ENCODE results near the gene MTMR12. TPM values are rescaled to one million over a fixed set of nuclear protein-coding genes. Genes with fewer than 3 reads are reported as not detected.
A peak's percentile ranks its signal among the peaks of the same experiment; 100 is the strongest.

The MTMR12 gene
- total RNA-seq, 1 experiment from 2014 or later = 42.7 TPM

GRCh38 chr5:32280656-32281081, 32.1 kb downstream of the MTMR12 start:
- POLR2A ChIA-PET = interaction anchor here (0.6 kb wide), 1 partner anchor 38 kb away, joined by 3 read pairs; no protein-coding TSS in a partner anchor
- Mint-ChIP-seq H3K27me3 (ENCODE audit: low read depth) (no peaks in the 10 kb centered on the region), H3K4me3 (no peak overlapping the region), H3K4me1 (peaks cover 83% of the 10 kb centered on the region), H3K9me3 (0 out of 2 replicates have a peak, but pooled peaks cover 4% of the 10 kb centered on the region), H3K36me3 (peaks cover 7% of the 10 kb centered on the region), H3K27ac (peak overlapping the region; percentile 83)
- CTCF ChIA-PET = interaction anchor here (2.8 kb wide), 1 partner anchor 39 kb away, joined by 9 read pairs; no protein-coding TSS in a partner anchor
- DNase-seq (ENCODE audit: low spot score) (no peak), ATAC-seq (no peak)
- TF ChIP-seq E2F4 (CRISPR knock-in tag; IDR thresholded peaks at IDR 0.05; ENCODE audit: borderline replicate concordance, low read depth) = no peak
- no peak for TF ChIP-seq ATF2 (CRISPR knock-in tag; IDR thresholded peaks at IDR 0.05; ENCODE audit: borderline replicate concordance, low read depth)
- TF ChIP-seq PRDM15 (CRISPR knock-in tag; IDR thresholded peaks at IDR 0.05) = no peak
- no peak for TF ChIP-seq ZBTB43 (CRISPR knock-in tag; IDR thresholded peaks at IDR 0.05)
- TF ChIP-seq ZBTB21 (CRISPR knock-in tag; IDR thresholded peaks at IDR 0.05; ENCODE audit: borderline replicate concordance) = no peak
- TF ChIP-seq E2F5 (CRISPR knock-in tag; IDR thresholded peaks at IDR 0.05) = no peak
- TF ChIP-seq CREB1 (CRISPR knock-in tag; IDR thresholded peaks at IDR 0.05) = no peak
- TF ChIP-seq TEAD4 (CRISPR knock-in tag; IDR thresholded peaks at IDR 0.05) = no peak
- TF ChIP-seq, protein P1, sequence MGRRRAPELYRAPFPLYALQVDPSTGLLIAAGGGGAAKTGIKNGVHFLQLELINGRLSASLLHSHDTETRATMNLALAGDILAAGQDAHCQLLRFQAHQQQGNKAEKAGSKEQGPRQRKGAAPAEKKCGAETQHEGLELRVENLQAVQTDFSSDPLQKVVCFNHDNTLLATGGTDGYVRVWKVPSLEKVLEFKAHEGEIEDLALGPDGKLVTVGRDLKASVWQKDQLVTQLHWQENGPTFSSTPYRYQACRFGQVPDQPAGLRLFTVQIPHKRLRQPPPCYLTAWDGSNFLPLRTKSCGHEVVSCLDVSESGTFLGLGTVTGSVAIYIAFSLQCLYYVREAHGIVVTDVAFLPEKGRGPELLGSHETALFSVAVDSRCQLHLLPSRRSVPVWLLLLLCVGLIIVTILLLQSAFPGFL (CRISPR knock-in tag; IDR thresholded peaks at IDR 0.05; ENCODE audit: borderline replicate concordance) = no peak
- no peak for TF ChIP-seq PRRX2 (CRISPR knock-in tag; IDR thresholded peaks at IDR 0.05)
- TF ChIP-seq GABPB1 (CRISPR knock-in tag; IDR thresholded peaks at IDR 0.05) = no peak
- TF ChIP-seq NFYB (CRISPR knock-in tag; conservative IDR thresholded peaks at IDR 0.05; ENCODE audit: low read depth) = no peak
- no peak for TF ChIP-seq ZNF671 (CRISPR knock-in tag; IDR thresholded peaks at IDR 0.05)
- no peak for TF ChIP-seq ZNF532 (CRISPR knock-in tag; IDR thresholded peaks at IDR 0.05; ENCODE audit: borderline replicate concordance)
- no peak for TF ChIP-seq ESRRA (CRISPR knock-in tag; IDR thresholded peaks at IDR 0.05; ENCODE audit: borderline replicate concordance)
- no peak for TF ChIP-seq SMAD4 (CRISPR knock-in tag; IDR thresholded peaks at IDR 0.05)

Data from WTC11 (cell line).